Measurements from ENCODE around the gene ADAM22. TPM values are rescaled to one million over a fixed set of nuclear protein-coding genes. Genes with fewer than 3 reads are reported as not detected.

ADAM22 gene
- total and polyA plus RNA-seq, 2 of the 4 experiments (the other 2 are of a cell fraction), result 0.03 to 0.18 TPM

GRCh38 chr7:87895363-87895762 is 38.7 kb upstream of the ADAM22 start:
- no CpG with 5 or more reads among the region's 2 CpGs for WGBS, 2 experiments (ENCODE audit: extremely low coverage in 2 of 2, insufficient read length in 1 of 2)
- no peak overlapping the region for H2AFZ ChIP-seq (replicated peaks; ENCODE audit: low read length, poor library complexity)
- H3K18ac ChIP-seq (ENCODE audit: low read depth, low read length), result no peak overlapping the region
- DNase-seq (no peak), ATAC-seq (ENCODE audit: low read depth) (no peak)
- no peak overlapping the region for H2BK15ac ChIP-seq (ENCODE audit: low read depth, low read length)
- TF ChIP-seq POLR2A (IDR thresholded peaks at IDR 0.05; ENCODE audit: low read depth, low read length) (no peak), MAFK (IDR thresholded peaks at IDR 0.05; ENCODE audit: low read depth, low read length) (no peak), MAZ (IDR thresholded peaks at IDR 0.05; ENCODE audit: borderline replicate concordance, low read depth, low read length) (no peak), MXI1 (IDR thresholded peaks at IDR 0.05; ENCODE audit: borderline replicate concordance, low read depth, low read length) (no peak), RCOR1 (IDR thresholded peaks at IDR 0.05; ENCODE audit: insufficient replicate concordance, low read length) (no peak), CHD1 (IDR thresholded peaks at IDR 0.05; ENCODE audit: low read depth, low read length) (no peak), CTCF (conservative IDR thresholded peaks at IDR 0.05; ENCODE audit: low read depth, low read length) (no peak), USF2 (IDR thresholded peaks at IDR 0.05; ENCODE audit: low read depth, low read length) (no peak), NFE2L2 (IDR thresholded peaks at IDR 0.05; ENCODE audit: low read depth, low read length) (no peak)
- no peaks in the 10 kb centered on the region for H4K20me1 ChIP-seq (ENCODE audit: insufficient read depth, low read length)
- H3K4me2 ChIP-seq (ENCODE audit: low read depth, low read length), result no peak overlapping the region
- H3K9me3 ChIP-seq (ENCODE audit: control insufficient read depth, insufficient read depth, low read length), result no peaks in the 10 kb centered on the region
- H3K4me3 ChIP-seq (ENCODE audit: insufficient read depth, low read depth, low read length), result no peak overlapping the region
- no peak overlapping the region for H3K4ac ChIP-seq (ENCODE audit: low read depth, low read length)
- H4K91ac ChIP-seq (ENCODE audit: insufficient read depth, low read depth, low read length), result no peak overlapping the region
- no peak overlapping the region for H3K14ac ChIP-seq (replicated peaks; ENCODE audit: low read depth, low read length)
- 0 out of 2 replicates have a peak overlapping the region, but pooled peaks have one; percentile 13 for H4K5ac ChIP-seq (ENCODE audit: low read depth, low read length)
- no peaks in the 10 kb centered on the region for H3K9me1 ChIP-seq (ENCODE audit: insufficient read depth, low read length)
- H2BK20ac ChIP-seq (ENCODE audit: low read depth, low read length), result no peak overlapping the region
- no peak overlapping the region for H3K9ac ChIP-seq (ENCODE audit: low read depth, low read length)
- intact Hi-C loops (cut with micrococcal nuclease), result no loop called here
- CTCF ChIA-PET, result interaction anchor here (0.6 kb wide), 2 partner anchors 45 to 182 kb away, joined by 4 to 5 read pairs; no protein-coding TSS in a partner anchor
- no peak overlapping the region; a peak in 1 of 4 replicates for H4K8ac ChIP-seq (ENCODE audit: low read depth in 2 of 2, low read length in 2 of 2)
- H3K36me3 ChIP-seq (ENCODE audit: control insufficient read depth, insufficient read depth, low read length), result peaks cover 1% of the 10 kb centered on the region; the same call in 1 of the 2 replicates
- BruUV-seq (replicated peaks), result no TSS peak
- no peak overlapping the region for H2BK120ac ChIP-seq (ENCODE audit: low read depth, low read length)
- H2AK5ac ChIP-seq (ENCODE audit: low read depth, low read length), result no peak overlapping the region
- no peak overlapping the region for H3K56ac ChIP-seq (ENCODE audit: extremely low read depth, insufficient read depth, low read length)
- dilution Hi-C loops (cut with HindIII; ENCODE audit: low sequenced_read_pairs, unreplicated experiment), result no loop called here
- no peak overlapping the region for H3K27ac ChIP-seq (ENCODE audit: insufficient read depth, low read length)
- no peak overlapping the region for H2AK9ac ChIP-seq (replicated peaks; ENCODE audit: low read depth, low read length, poor library complexity)
- no peak overlapping the region for H2BK5ac ChIP-seq (ENCODE audit: low read depth, low read length, poor library complexity, severe bottlenecking)
- POLR2A ChIA-PET (ENCODE audit: unreplicated experiment), result no interaction called here
- H3K79me1 ChIP-seq (ENCODE audit: low read depth in 1 of 2, low read length in 2 of 2), result peaks cover 6 to 13% of the 10 kb centered on the region in 2 experiments; a peak in 3 of 4 replicates
- no peaks in the 10 kb centered on the region for H3K4me1 ChIP-seq (ENCODE audit: control insufficient read depth, insufficient read depth, low read length)
- H3K27me3 ChIP-seq (ENCODE audit: control insufficient read depth, insufficient read depth, low read length), result no peaks in the 10 kb centered on the region
- H3K23ac ChIP-seq (ENCODE audit: low read depth, low read length), result no peak overlapping the region
- in situ Hi-C loops (cut with MboI; ENCODE audit: low sequenced_read_pairs), result no loop called here

All from IMR-90 (cell line).